Activated naive CD4-positive, alpha-beta T cell treated with anti-CD3 and anti-CD28 coated beads, Interleukin-2, amount 50 U/mL, for 16 hours (primary cell): Measurements from ENCODE around the gene TOLLIP.
"Not testable (repeated sequence)": the region's sequence is repeated elsewhere in the genome, so short reads cannot be mapped to it uniquely, and the experiment has no call there.

Experiments
- DNase-seq: peaks from one replicate; pipeline ENCODE4 v3.0.0-alpha.2; 2020

The TOLLIP gene

GRCh38 chr11:1280116-1281035, 29.1 kb downstream of the TOLLIP start:
- DNase-seq: no peak

GRCh38 chr11:1279674-1280055, 29.8 kb downstream of the TOLLIP start:
- no peak for DNase-seq

- no peak for DNase-seq
Observed at GRCh38 chr11:1278766-1279673, 30.4 kb downstream of the TOLLIP start.

GRCh38 chr11:1277936-1278512, 31.4 kb downstream of the TOLLIP start:
- no peak for DNase-seq

GRCh38 chr11:1276866-1277615, 32.4 kb downstream of the TOLLIP start:
- DNase-seq: no peak

GRCh38 chr11:1276041-1276790, 33.2 kb downstream of the TOLLIP start:
- DNase-seq: no peak

GRCh38 chr11:1275021-1275420, 34.4 kb downstream of the TOLLIP start:
- no peak for DNase-seq

- no peak for DNase-seq
Observed at GRCh38 chr11:1274501-1274900, 34.9 kb downstream of the TOLLIP start.

GRCh38 chr11:1272531-1272930, 36.9 kb downstream of the TOLLIP start:
- no peak for DNase-seq

- no peak for DNase-seq
Observed at GRCh38 chr11:1271927-1272326, 37.5 kb downstream of the TOLLIP start.

GRCh38 chr11:1271406-1271805, 38.0 kb downstream of the TOLLIP start:
- no peak for DNase-seq

- DNase-seq: no peak
Observed at GRCh38 chr11:1271002-1271401, 38.4 kb downstream of the TOLLIP start.

GRCh38 chr11:1270476-1270875, 39.0 kb downstream of the TOLLIP start:
- no peak for DNase-seq

GRCh38 chr11:1269957-1270356, 39.5 kb downstream of the TOLLIP start:
- no peak for DNase-seq

GRCh38 chr11:1267441-1268100, 41.9 kb downstream of the TOLLIP start:
- no peak for DNase-seq

GRCh38 chr11:1266976-1267375, 42.5 kb downstream of the TOLLIP start:
- DNase-seq: not testable (repeated sequence)

- not testable (repeated sequence) for DNase-seq
Observed at GRCh38 chr11:1265480-1265879, 44.0 kb downstream of the TOLLIP start.

GRCh38 chr11:1264444-1264843, 45.0 kb downstream of the TOLLIP start:
- DNase-seq: peak; percentile 39

- no peak for DNase-seq
Observed at GRCh38 chr11:1263010-1263409, 46.4 kb downstream of the TOLLIP start.

GRCh38 chr11:1262172-1263006, 47.0 kb downstream of the TOLLIP start:
- peak; percentile 89 for DNase-seq
